ENCODE results near the gene CLDN15. TPM values are rescaled to one million over a fixed set of nuclear protein-coding genes. Genes with fewer than 3 reads are reported as not detected.
A peak's percentile ranks its signal among the peaks of the same experiment; 100 is the strongest.

Gene CLDN15
- total RNA-seq, 1 donor from 2014 or later, result 1.9 TPM

- H3K4me3 ChIP-seq (ENCODE audit: low read depth, low read length), result peak overlapping the region; percentile 94
- no peak for TF ChIP-seq CTCF (conservative IDR thresholded peaks at IDR 0.05; ENCODE audit: low read depth, low read length)
- DNase-seq (ENCODE audit: low read depth), result peak; percentile 87
These were observed 14.5 kb upstream of the CLDN15 start for GRCh38 chr7:101251871-101252659.

- DNase-seq (ENCODE audit: low read depth), result no peak
- H3K4me3 ChIP-seq (ENCODE audit: low read depth, low read length), result no peak overlapping the region
- no peak for TF ChIP-seq CTCF (conservative IDR thresholded peaks at IDR 0.05; ENCODE audit: low read depth, low read length)
These were observed 12.7 kb upstream of the CLDN15 start for GRCh38 chr7:101250324-101250723.

- DNase-seq (ENCODE audit: low read depth), result no peak
- no peak for TF ChIP-seq CTCF (conservative IDR thresholded peaks at IDR 0.05; ENCODE audit: low read depth, low read length)
- H3K4me3 ChIP-seq (ENCODE audit: low read depth, low read length), result no peak overlapping the region
These were observed 10.7 kb upstream of the CLDN15 start for GRCh38 chr7:101248276-101248675.

GRCh38 chr7:101245147-101245668, 7.6 kb upstream of the CLDN15 start:
- peak overlapping the region; percentile 95 for H3K4me3 ChIP-seq (ENCODE audit: low read depth, low read length)
- no peak for TF ChIP-seq CTCF (conservative IDR thresholded peaks at IDR 0.05; ENCODE audit: low read depth, low read length)
- DNase-seq (ENCODE audit: low read depth), result no peak

- DNase-seq (ENCODE audit: low read depth), result peak; percentile 38
These were observed 7.0 kb upstream of the CLDN15 start, which contains the start of gene FIS1 for GRCh38 chr7:101244375-101245146. FIS1 (minus strand) TSS chr7:101245081; CDS start chr7:101245004, 77 bp downstream.

More at GRCh38 chr7:101244375-101245146, 7.0 kb upstream of the CLDN15 start, which contains the start of gene FIS1:
- peak within 1 kb of the TSS; percentile 95 for H3K4me3 ChIP-seq (ENCODE audit: low read depth, low read length)
- TF ChIP-seq CTCF (conservative IDR thresholded peaks at IDR 0.05; ENCODE audit: low read depth, low read length), result peak; percentile 84
